ENCODE data around the gene FBXO38.

DNA sequence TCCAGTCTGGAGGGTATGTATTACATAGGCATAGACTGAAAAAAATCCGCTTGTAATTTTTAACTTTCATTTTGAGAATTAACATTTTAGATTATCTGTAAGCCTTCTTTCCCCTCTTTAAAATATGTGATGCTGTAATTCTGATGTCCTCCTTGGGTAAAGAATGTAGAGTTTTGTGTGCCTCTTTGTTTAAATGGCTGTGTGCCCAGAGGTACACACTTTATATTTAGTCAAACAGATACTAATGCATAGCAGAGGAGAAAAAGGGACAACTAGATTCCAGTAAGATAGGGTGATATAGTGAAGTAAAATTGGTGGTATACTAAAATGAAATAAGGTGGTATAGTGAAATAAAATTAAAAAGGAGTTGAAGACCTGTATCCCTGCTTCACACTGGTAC lies 1.3 kb downstream of the FBXO38 start:
- TF ChIP-seq CTCF (conservative IDR thresholded peaks at IDR 0.05; ENCODE audit: low read length), result no peak
- no peak for TF ChIP-seq EZH2phosphoT487 (IDR thresholded peaks at IDR 0.05; ENCODE audit: borderline replicate concordance, low read depth, low read length)
